Activated CD4-positive, alpha-beta T cell treated with anti-CD3 and anti-CD28 coated beads for 4 hours (primary cell): ENCODE measurements around the gene ZNF362.

Source experiments
- DNase-seq, 2 donors: peaks; one replicate each; pipeline ENCODE4 v3.0.0-alpha.2; 2020

Gene ZNF362

DNA sequence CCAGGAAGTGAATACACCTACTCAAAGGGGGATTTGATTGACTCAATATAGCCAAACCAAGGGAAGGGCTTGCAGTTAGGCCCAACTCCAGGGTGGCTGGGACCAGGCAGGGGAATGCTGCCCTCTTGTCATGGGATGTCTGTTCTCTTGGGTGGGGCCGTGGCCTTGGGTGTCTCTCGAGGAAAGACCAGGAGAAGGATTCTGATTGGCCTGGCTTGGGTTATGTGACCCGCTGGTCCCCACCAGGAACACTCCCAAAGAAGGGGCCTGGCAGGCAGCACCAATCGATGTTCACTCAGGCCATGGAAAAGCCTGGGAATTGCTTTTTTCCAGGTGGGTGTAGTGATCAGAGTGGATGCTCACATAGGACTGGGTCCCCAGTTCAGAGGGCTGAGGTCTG is 10.1 kb upstream of the ZNF362 start:
- no peak for DNase-seq

DNA sequence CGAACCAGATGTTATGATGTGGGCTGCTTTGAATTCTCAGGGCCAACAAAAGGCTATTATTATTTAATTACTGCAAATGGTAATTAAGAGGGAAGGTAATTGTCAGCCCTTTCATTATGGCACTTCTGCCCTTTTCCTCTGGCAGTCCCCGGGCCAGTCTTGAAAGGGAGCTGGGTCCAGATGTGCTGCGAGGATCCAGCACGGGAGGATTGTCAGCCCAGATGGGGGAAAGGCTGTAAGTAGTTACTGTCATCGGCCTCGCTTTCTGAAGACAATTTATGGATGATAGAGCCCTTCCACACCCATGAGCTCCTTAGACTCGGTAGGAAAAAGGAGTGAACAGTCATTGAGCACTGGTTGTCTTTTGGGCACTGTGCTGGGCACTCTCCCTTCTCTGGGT is 8.7 kb upstream of the ZNF362 start:
- no peak for DNase-seq

- no peak for DNase-seq
These were observed 8.0 kb upstream of the ZNF362 start for GRCh38 chr1:33248244-33248643.

DNA sequence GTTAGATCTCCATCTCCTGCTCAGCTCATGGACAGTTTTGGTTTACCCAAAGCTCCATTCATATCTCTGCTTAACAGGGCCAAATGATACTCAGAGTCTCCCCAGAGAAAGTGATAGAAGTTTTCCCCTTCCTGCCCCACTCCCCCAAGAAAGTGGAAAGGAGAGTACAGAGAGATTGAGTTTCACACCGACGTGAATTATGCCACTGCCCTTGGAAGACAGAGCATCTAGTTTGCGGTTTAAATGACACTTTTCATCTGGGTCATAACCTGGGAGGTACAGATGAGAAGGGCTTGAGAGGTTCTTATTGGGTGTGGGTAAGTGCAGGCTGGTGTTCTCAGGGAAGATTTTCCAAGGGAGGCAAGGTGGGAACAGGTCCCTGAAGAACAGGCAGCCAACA is 6.9 kb upstream of the ZNF362 start:
- no peak for DNase-seq

GRCh38 chr1:33250217-33250616 is 6.1 kb upstream of the ZNF362 start:
- no peak for DNase-seq

- no peak for DNase-seq
These were observed 5.6 kb upstream of the ZNF362 start for GRCh38 chr1:33250724-33251123.

GRCh38 chr1:33254491-33254890 is 1.8 kb upstream of the ZNF362 start:
- DNase-seq, result no peak

GRCh38 chr1:33255347-33256220 is 708 bp upstream of the ZNF362 start:
- peak; percentile 22 to 29 for DNase-seq

DNA sequence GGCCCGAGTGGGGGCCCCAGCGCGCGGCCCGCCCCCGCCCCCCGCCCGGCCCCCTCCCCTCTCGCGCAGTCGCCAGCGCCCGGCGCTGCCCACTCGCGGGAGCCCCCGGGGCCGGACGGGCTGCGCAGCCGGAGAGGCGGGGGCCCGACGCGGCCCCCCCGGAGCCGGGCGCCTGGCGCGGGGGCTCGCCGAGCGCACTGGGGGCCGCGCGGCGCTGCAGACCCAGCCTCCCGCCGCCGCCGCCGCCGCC is 146 bp upstream of the ZNF362 start:
- DNase-seq, result no peak

- no peak for DNase-seq
These were observed 997 bp downstream of the ZNF362 start for GRCh38 chr1:33257207-33257771.

DNA sequence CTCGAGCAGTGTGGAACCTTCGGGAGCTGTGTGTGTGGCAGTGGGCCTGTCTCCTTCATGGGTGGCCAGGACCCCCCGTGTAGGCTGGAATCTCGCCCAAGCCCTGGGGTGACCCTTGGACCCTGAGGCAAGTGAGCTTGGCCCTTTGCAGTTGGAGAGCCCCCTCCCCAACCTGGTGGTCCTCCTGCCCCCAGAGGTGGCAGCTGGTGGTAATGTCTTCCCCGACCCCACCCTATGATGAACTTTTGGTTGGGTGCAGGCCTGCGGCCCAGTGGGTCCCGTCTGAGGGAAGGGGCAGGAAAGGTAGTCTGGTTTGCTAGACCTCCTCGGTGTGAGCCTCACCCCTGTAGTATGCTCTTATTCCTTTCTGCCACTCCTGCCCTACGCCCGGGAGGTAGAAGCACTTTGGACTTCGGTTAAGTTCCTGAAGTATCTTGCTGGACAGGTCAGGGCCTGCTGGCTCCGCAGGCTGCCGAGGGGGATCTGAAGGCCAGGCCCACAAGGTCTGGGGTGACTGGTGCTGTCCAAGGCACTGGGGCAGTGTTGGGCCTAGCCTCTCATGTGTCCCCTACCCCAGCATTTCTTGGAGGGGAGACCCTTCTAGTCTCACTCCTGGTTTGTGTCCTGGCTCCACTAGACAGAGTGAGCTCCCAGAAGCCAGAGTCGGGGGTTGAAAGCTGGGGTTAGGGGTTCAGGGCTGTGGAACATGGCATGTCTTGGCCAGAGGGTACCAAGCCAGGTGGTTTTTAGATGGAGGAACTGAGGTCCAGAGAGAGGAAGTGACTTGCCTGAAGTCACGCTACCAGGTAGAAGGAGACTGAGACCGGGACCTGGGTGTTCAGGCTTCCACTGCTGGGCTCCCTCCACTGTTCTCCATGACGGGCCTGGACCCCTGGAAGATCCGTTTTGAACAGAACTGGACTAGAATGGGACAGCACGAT is 1.8 kb downstream of the ZNF362 start:
- DNase-seq, result no peak

- DNase-seq, result no peak
These were observed 2.5 kb downstream of the ZNF362 start for GRCh38 chr1:33258788-33259274.

GRCh38 chr1:33259879-33260278 is 3.6 kb downstream of the ZNF362 start:
- no peak for DNase-seq

DNA sequence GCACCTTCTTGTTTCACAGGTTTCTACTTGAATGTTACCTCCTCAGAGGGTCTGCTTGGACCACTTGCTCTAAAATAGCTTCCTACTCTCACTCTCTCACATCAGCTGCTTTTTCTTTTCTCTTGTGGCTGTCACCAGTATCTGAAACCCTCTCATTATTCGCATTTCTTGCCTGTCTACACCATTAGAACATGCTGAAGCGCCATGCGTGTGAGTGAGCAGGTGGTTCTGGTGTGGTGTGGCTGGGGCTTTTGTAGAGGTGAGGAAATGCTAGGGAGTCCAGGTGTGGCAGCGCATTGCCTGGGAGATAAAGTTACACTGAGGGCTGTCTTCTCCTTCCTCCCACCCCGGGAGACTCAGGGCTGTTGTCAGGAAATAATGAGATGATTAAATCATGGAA is 4.1 kb downstream of the ZNF362 start:
- DNase-seq, result no peak

DNA sequence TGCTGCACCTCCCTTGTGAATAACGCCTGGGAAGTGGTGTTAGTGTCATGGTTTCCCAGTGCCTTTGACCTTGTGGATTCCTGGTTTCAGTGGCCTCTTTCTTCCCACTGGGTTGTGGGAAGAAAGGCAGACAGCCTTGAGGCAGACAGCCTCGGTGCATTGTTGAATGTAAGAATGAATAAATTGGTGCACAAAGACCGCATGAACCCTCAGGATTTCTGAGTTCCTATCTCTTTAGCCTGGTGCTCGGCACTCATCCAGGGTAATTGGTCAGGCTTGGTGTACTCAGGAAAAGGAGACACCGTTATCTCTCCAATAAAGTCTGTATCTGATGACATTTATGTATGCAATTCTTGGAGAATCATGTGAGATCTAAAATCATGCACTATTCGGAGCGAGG is 5.1 kb downstream of the ZNF362 start:
- DNase-seq, result no peak

- no peak for DNase-seq
These were observed 7.7 kb downstream of the ZNF362 start for GRCh38 chr1:33263890-33264504.

GRCh38 chr1:33265780-33266605 is 9.7 kb downstream of the ZNF362 start:
- DNase-seq, result no peak

DNA sequence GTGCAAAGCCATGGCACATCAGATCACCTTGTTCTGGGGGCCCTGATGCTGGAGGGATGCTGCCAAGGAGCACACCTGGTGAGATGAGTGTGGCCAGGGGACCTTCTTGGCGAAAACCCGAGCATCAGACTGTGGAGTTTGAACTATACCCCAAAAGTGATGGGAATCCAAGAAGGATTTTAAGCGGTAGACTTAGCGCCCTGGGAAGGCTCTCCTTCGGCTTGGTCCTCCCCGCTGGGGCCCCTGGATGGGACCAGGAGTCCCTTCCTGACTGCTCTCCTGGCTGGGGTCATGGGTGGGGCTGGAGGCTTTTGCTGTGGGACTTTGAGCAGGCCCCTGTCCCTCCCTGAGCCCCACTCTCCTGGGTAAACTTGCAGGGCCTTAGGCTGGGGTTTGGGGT is 10.5 kb downstream of the ZNF362 start:
- no peak for DNase-seq

- DNase-seq, result no peak
These were observed 11.3 kb downstream of the ZNF362 start for GRCh38 chr1:33267468-33268205.

- no peak for DNase-seq
These were observed 12.2 kb downstream of the ZNF362 start for GRCh38 chr1:33268457-33268856.

DNA sequence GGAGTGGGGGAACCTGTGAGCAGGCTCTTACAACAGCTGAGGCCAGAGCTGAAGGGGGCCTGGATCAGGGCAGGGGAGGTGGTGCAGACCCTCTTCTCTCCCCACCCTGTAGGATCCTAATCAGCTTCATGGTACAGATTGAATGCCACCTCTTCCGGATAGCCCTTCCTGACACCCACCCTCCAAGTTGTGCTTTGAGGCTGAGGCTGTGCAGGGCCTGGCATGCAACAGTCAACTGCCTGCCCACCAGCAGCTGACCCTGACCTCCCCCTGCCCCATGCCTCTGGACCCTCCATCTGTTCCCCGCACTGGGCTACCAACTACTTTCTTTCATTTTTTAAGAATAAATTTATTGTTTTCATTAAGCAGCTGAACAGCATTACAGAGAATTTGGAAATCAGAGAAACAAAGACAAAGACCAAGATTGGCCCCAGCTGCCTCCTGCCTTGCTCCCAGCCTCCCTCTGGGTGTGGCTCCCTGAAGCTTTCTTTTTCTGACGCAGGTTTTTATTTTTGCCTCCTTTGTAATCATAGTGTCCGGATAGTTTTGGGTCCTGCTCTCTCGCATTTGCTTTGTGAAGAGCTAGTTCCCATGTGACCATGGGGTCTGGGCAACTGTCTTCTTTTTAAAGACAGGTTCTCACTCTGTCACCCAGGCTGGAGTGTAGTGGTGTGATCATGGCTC is 12.8 kb downstream of the ZNF362 start:
- no peak for DNase-seq
